Gastrocnemius medialis (tissue), 4 donors: ENCODE data around the gene USP32. TPM values are rescaled to one million over a fixed set of nuclear protein-coding genes. Genes with fewer than 3 reads are reported as not detected.

ENCODE experiments used
- ATAC-seq, 2 donors: fragments of 150-250 bp; one replicate each; pipeline ENCODE4 v1.9.1; 2016
- DNase-seq, 2 donors: peaks; one replicate each; pipeline ENCODE4 v3.0.0-alpha.2; 2019
- H3K27ac ChIP-seq, 4 donors: fragments of 200-600 bp; sonication (generic); 1 replicate in 1 of 4; 2 replicates in 3 of 4; pipeline ENCODE4 v1.5.1; 2016 to 2018; ENCODE audit warnings: mild to moderate bottlenecking in 2 of 4, moderate library complexity in 1 of 4
- H3K27me3 ChIP-seq, 3 donors: fragments of 200-600 bp; sonication (generic) in 2 of 3; 1 replicate in 1 of 3; 2 replicates in 2 of 3; pipeline versions ENCODE4 v1.5.1 to v1.6.0; 2016 to 2019; ENCODE audit warnings: mild to moderate bottlenecking in 1 of 3, moderate library complexity in 1 of 3
- H3K36me3 ChIP-seq, 2 donors: fragments of 200-600 bp; sonication (generic) in 1 of 2; one replicate each; pipeline ENCODE4 v1.5.1; 2017 to 2018
- H3K4me1 ChIP-seq, 2 donors: fragments of 200-600 bp; sonication (generic) in 1 of 2; one replicate each; pipeline ENCODE4 v1.5.1; 2016 to 2017; ENCODE audit warnings: mild to moderate bottlenecking in 2 of 2
- H3K4me3 ChIP-seq, 4 donors: fragments of 200-600 bp; sonication (generic) in 3 of 4; 1 replicate in 1 of 4; 2 replicates in 3 of 4; pipeline ENCODE4 v1.5.1; 2016 to 2019; ENCODE audit warnings: mild to moderate bottlenecking in 2 of 4
- H3K9me3 ChIP-seq, 3 donors: fragments of 200-600 bp; sonication (generic) in 2 of 3; 1 replicate in 1 of 3; 2 replicates in 2 of 3; pipeline ENCODE4 v1.5.1; 2016 to 2019
- POLR2A ChIP-seq, 2 donors: fragments of 450-650 bp; IDR thresholded peaks; one replicate each; pipeline ENCODE4 v1.6.1; 2017; ENCODE audit warnings: antibody characterized with exemption in 2 of 2, mild to moderate bottlenecking in 2 of 2, moderate library complexity in 2 of 2
- in situ Hi-C, 4 donors: fragments of 200-750 bp; cut with MboI; loops; one replicate each; pipeline versions ENCODE4 v1.15.0 to v1.8.0; 2017; ENCODE audit warnings: low sequenced_read_pairs in 4 of 4
- intact Hi-C: fragments of 100-400 bp; cut with DNase I; formaldehyde crosslinking; loops from one replicate; pipeline ENCODE4 v1.15.1; 2023; ENCODE audit warnings: low total_unique reads
- total RNA-seq, 4 donors: library from RNA; depleted of rRNA; stranded (reverse); fragments of >200 nt; gene quantifications; one replicate each; pipeline versions ENCODE4 v1.1.0 to v1.2.3, GENCODE V29; 2016
- TF ChIP-seq, protein P1 (sequence below), 5 experiments: fragments of 450-650 bp in 3 of 5; fragments of 200-600 bp in 2 of 5; sonication (generic) in 2 of 5; IDR thresholded peaks in 4 of 5; conservative IDR thresholded peaks in 1 of 5; 1 replicate in 4 of 5; 2 replicates in 1 of 5; pipeline ENCODE4 v1.5.1; 2016 to 2019; ENCODE audit warnings: antibody characterized with exemption in 5 of 5, mild to moderate bottlenecking in 3 of 5, moderate library complexity in 3 of 5

Gene USP32
- total RNA-seq, 4 donors from 2014 or later: 44.4 to 83.2 (median 52.5) TPM

GRCh38 chr17:60354223-60354622 is 37.7 kb downstream of the USP32 start:
- H3K27ac ChIP-seq: peak overlapping the region in 1 of 4 donors; percentile 40
- no peaks in the 10 kb centered on the region for H3K36me3 ChIP-seq
- H3K27me3 ChIP-seq: no peaks in the 10 kb centered on the region
- H3K9me3 ChIP-seq: no peaks in the 10 kb centered on the region
- peaks cover 44 to 49% of the 10 kb centered on the region in 2 donors for H3K4me1 ChIP-seq
- intact Hi-C loops (no loop called here), in situ Hi-C loops (no loop called here)
- no peak overlapping the region for H3K4me3 ChIP-seq
- no peak for DNase-seq
- TF ChIP-seq, protein P1, sequence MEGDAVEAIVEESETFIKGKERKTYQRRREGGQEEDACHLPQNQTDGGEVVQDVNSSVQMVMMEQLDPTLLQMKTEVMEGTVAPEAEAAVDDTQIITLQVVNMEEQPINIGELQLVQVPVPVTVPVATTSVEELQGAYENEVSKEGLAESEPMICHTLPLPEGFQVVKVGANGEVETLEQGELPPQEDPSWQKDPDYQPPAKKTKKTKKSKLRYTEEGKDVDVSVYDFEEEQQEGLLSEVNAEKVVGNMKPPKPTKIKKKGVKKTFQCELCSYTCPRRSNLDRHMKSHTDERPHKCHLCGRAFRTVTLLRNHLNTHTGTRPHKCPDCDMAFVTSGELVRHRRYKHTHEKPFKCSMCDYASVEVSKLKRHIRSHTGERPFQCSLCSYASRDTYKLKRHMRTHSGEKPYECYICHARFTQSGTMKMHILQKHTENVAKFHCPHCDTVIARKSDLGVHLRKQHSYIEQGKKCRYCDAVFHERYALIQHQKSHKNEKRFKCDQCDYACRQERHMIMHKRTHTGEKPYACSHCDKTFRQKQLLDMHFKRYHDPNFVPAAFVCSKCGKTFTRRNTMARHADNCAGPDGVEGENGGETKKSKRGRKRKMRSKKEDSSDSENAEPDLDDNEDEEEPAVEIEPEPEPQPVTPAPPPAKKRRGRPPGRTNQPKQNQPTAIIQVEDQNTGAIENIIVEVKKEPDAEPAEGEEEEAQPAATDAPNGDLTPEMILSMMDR (IDR thresholded peaks at IDR 0.05 in 4 of 5, conservative IDR thresholded peaks at IDR 0.05 in 1 of 5): no peak
- TF ChIP-seq POLR2A (IDR thresholded peaks at IDR 0.05): no peak
- peak; percentile 25 to 38 for ATAC-seq

DNA sequence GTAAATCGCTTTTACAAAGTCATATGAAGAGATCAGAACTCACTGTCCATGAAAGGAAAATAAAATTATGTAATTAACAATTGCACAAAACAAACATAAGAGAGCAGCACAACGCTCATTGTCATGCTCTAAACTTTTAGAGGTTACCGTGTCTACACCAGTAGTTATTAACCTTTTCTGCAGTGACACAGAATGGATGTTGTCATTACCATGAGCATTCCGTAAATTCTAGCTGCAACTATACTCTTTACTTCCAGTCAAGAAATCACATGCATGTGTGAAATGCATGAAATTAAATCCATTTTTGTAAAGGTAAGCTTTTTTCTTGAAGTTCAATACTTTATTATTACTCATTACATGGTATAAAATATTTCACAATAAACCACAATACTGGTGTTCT is 38.2 kb downstream of the USP32 start:
- Histone ChIP-seq H3K27me3 (no peaks in the 10 kb centered on the region), H3K36me3 (no peaks in the 10 kb centered on the region), H3K4me1 (peaks cover 39 to 49% of the 10 kb centered on the region in 2 donors), H3K27ac (no peak overlapping the region), H3K9me3 (no peaks in the 10 kb centered on the region), H3K4me3 (no peak overlapping the region)
- intact Hi-C loops: no loop called here
- no peak for TF ChIP-seq POLR2A (IDR thresholded peaks at IDR 0.05)
- TF ChIP-seq, protein P1 (IDR thresholded peaks at IDR 0.05 in 4 of 5, conservative IDR thresholded peaks at IDR 0.05 in 1 of 5): no peak
- DNase-seq: no peak
- ATAC-seq: no peak
- in situ Hi-C loops: no loop called here

GRCh38 chr17:60352569-60352968 is 39.4 kb downstream of the USP32 start:
- ATAC-seq (no peak), DNase-seq (no peak)
- H3K36me3 ChIP-seq: no peaks in the 10 kb centered on the region
- TF ChIP-seq, protein P1 (IDR thresholded peaks at IDR 0.05 in 4 of 5, conservative IDR thresholded peaks at IDR 0.05 in 1 of 5): no peak
- TF ChIP-seq POLR2A (IDR thresholded peaks at IDR 0.05): no peak
- no peak overlapping the region for H3K4me3 ChIP-seq
- no peak overlapping the region for H3K27ac ChIP-seq
- H3K4me1 ChIP-seq: peaks cover 27 to 40% of the 10 kb centered on the region in 2 donors
- intact Hi-C loops: no loop called here
- H3K27me3 ChIP-seq: no peaks in the 10 kb centered on the region
- H3K9me3 ChIP-seq: no peaks in the 10 kb centered on the region
- in situ Hi-C loops: no loop called here

DNA sequence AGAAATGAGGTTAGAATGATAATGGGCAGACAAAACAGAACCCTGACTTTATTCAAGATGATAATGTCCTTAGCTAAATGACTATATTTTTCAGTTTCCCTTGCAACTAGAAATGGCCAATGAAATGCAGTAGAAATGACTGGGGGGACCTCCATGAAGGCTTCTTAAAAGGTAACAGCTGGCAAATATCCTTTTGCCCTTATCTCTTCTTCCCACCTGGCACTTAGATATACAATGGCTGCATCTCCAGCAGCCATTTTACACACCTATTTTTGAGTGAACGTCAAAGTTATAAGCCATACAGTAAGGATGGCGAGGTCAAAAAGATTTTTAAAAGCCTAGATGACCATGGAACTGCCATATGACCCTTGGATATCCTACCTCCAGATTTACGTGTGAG is 39.9 kb downstream of the USP32 start:
- H3K36me3 ChIP-seq: no peaks in the 10 kb centered on the region
- TF ChIP-seq, protein P1 (IDR thresholded peaks at IDR 0.05 in 4 of 5, conservative IDR thresholded peaks at IDR 0.05 in 1 of 5): no peak
- TF ChIP-seq POLR2A (IDR thresholded peaks at IDR 0.05): no peak
- intact Hi-C loops: no loop called here
- peaks cover 22 to 37% of the 10 kb centered on the region in 2 donors for H3K4me1 ChIP-seq
- H3K27me3 ChIP-seq: no peaks in the 10 kb centered on the region
- in situ Hi-C loops: no loop called here
- DNase-seq (no peak), ATAC-seq (no peak)
- H3K9me3 ChIP-seq: no peaks in the 10 kb centered on the region
- H3K4me3 ChIP-seq: no peak overlapping the region
- H3K27ac ChIP-seq: no peak overlapping the region
